Suprapubic skin (tissue), 4 donors: ENCODE measurements around the gene SHCBP1L. TPM values are rescaled to one million over a fixed set of nuclear protein-coding genes. Genes with fewer than 3 reads are reported as not detected.
"Not testable (repeated sequence)": the region's sequence is repeated elsewhere in the genome, so short reads cannot be mapped to it uniquely, and the experiment has no call there.

Experiments
- DNase-seq, 2 donors: peaks; one replicate each; pipeline ENCODE4 v3.0.0-alpha.2; 2019; ENCODE audit warnings: low spot score in 2 of 2
- H3K27ac ChIP-seq: fragments of 200-600 bp; sonication (generic); one replicate; pipeline ENCODE4 v1.5.1; 2019
- H3K27me3 ChIP-seq: fragments of 200-600 bp; sonication (generic); one replicate; pipeline ENCODE4 v1.5.1; 2019
- H3K36me3 ChIP-seq: fragments of 200-600 bp; sonication (generic); one replicate; pipeline ENCODE4 v1.5.1; 2019
- H3K4me1 ChIP-seq: fragments of 200-600 bp; sonication (generic); one replicate; pipeline ENCODE4 v1.5.1; 2019
- H3K4me3 ChIP-seq: fragments of 200-600 bp; sonication (generic); one replicate; pipeline ENCODE4 v1.5.1; 2019; ENCODE audit warnings: mild to moderate bottlenecking
- H3K9me3 ChIP-seq: fragments of 200-600 bp; sonication (generic); one replicate; pipeline ENCODE4 v1.5.1; 2019
- EP300 ChIP-seq: sonication (generic); formaldehyde crosslinking; IDR thresholded peaks from one replicate; pipeline ENCODE4 v1.6.1; 2017; ENCODE audit warnings: antibody characterized with exemption
- POLR2A ChIP-seq, 2 donors: fragments of 450-650 bp; IDR thresholded peaks; one replicate each; pipeline ENCODE4 v1.6.1; 2017; ENCODE audit warnings: antibody characterized with exemption in 2 of 2, mild to moderate bottlenecking in 2 of 2, moderate library complexity in 2 of 2
- POLR2AphosphoS5 ChIP-seq, 3 donors: sonication (generic); formaldehyde crosslinking; IDR thresholded peaks; one replicate each; pipeline ENCODE4 v1.6.1; 2017; ENCODE audit warnings: antibody characterized with exemption in 3 of 3
- WGBS: methylation state at CpG from one replicate; pipeline ENCODE4 v1.1.5; 2018; 5-methylcytosine and 5-hydroxymethylcytosine counted together
- total RNA-seq, 4 donors: library from RNA; depleted of rRNA; stranded (reverse); fragments of >200 nt; gene quantifications; one replicate each; pipeline ENCODE4 v1.1.0, GENCODE V29; 2016
- TF ChIP-seq, protein P1 (sequence below), 2 donors: fragments of 200-600 bp in 1 of 2; fragments of 450-650 bp in 1 of 2; sonication (generic) in 1 of 2; IDR thresholded peaks; one replicate each; pipeline ENCODE4 v1.5.1; 2016 to 2019; ENCODE audit warnings: antibody characterized with exemption in 2 of 2, mild to moderate bottlenecking in 1 of 2, moderate library complexity in 1 of 2

SHCBP1L gene
- total RNA-seq, 4 donors from 2014 or later, result not detected

DNA sequence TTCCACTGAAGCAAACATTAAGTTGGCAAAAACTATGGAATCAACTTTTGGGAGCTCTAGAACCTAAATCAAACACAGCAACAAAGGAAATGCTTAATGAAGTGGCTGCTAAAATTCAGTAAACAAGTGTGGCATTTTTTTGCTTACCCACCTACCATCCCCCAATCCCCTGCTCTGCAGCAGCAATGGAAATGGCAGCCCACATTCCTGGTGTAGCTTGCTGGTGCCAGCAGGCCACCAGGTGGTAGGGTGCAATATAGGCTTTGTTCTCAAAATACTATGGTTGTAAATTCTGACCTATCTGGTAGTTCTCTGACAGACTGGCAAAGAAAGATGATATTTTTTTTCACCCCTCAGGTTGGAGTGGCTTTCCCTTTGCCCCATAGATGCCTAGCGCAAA lies 42.8 kb downstream of the SHCBP1L start:
- Histone ChIP-seq H3K4me1 (no peaks in the 10 kb centered on the region), H3K4me3 (no peak overlapping the region), H3K36me3 (no peaks in the 10 kb centered on the region), H3K27ac (no peak overlapping the region), H3K27me3 (no peaks in the 10 kb centered on the region), H3K9me3 (peaks cover 6% of the 10 kb centered on the region)
- 100% methylated on average over 1 of the region's 1 CpG for WGBS
- TF ChIP-seq, protein P1, sequence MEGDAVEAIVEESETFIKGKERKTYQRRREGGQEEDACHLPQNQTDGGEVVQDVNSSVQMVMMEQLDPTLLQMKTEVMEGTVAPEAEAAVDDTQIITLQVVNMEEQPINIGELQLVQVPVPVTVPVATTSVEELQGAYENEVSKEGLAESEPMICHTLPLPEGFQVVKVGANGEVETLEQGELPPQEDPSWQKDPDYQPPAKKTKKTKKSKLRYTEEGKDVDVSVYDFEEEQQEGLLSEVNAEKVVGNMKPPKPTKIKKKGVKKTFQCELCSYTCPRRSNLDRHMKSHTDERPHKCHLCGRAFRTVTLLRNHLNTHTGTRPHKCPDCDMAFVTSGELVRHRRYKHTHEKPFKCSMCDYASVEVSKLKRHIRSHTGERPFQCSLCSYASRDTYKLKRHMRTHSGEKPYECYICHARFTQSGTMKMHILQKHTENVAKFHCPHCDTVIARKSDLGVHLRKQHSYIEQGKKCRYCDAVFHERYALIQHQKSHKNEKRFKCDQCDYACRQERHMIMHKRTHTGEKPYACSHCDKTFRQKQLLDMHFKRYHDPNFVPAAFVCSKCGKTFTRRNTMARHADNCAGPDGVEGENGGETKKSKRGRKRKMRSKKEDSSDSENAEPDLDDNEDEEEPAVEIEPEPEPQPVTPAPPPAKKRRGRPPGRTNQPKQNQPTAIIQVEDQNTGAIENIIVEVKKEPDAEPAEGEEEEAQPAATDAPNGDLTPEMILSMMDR (IDR thresholded peaks at IDR 0.05), result no peak
- TF ChIP-seq POLR2AphosphoS5 (IDR thresholded peaks at IDR 0.05) (no peak), POLR2A (IDR thresholded peaks at IDR 0.05) (no peak), EP300 (no peak)
- no peak for DNase-seq

DNA sequence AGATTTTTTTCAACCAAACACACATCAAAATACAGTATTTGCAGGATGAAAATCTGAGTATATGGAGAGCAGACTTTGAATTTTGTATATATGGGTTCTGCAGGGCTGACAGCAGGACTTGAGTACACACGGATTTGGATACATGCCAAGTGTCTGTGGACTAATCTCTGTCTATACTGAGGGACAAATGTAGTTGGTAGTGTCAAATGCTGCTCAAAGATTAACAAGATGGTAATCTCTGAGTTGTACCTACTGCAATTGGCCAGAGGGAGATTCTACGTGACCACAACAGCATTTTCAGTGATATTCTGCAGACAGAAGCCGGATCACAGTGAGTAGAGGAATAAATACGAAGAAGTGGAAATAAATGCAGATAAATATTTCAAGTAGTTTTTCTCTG lies 43.4 kb downstream of the SHCBP1L start:
- H3K27ac ChIP-seq, result no peak overlapping the region
- H3K9me3 ChIP-seq, result peaks cover 6% of the 10 kb centered on the region
- H3K4me3 ChIP-seq, result no peak overlapping the region
- H3K27me3 ChIP-seq, result no peaks in the 10 kb centered on the region
- 62% methylated on average over 4 of the region's 4 CpGs for WGBS
- H3K36me3 ChIP-seq, result no peaks in the 10 kb centered on the region
- TF ChIP-seq EP300 (no peak), POLR2A (IDR thresholded peaks at IDR 0.05) (no peak), POLR2AphosphoS5 (IDR thresholded peaks at IDR 0.05) (no peak)
- TF ChIP-seq, protein P1 (IDR thresholded peaks at IDR 0.05), result no peak
- no peak for DNase-seq
- H3K4me1 ChIP-seq, result no peaks in the 10 kb centered on the region

DNA sequence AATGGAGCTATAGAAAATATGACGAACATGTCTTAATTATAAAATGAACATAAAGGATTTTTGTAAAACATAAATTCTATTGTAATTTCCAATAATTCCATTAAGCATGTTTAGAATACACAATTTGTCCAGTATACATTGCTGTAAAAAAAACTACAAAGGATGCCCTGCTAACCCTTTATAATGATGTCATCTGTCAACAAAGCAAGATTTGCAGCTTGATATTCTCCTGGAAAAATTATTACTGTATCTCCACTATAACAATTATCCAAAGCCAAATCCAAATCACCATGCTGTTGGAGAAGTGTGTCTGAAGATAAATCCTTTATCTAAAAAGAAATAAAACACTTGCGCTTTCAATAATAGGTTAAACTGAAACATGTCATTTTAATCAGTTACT lies 47.6 kb downstream of the SHCBP1L start:
- no peak for DNase-seq
- no peak overlapping the region for H3K4me3 ChIP-seq
- no peak overlapping the region for H3K27ac ChIP-seq
- TF ChIP-seq POLR2AphosphoS5 (IDR thresholded peaks at IDR 0.05), result no peak
- TF ChIP-seq POLR2A (IDR thresholded peaks at IDR 0.05), result no peak
- TF ChIP-seq EP300, result no peak
- no peaks in the 10 kb centered on the region for H3K36me3 ChIP-seq
- H3K9me3 ChIP-seq, result no peaks in the 10 kb centered on the region
- H3K27me3 ChIP-seq, result no peaks in the 10 kb centered on the region
- no peaks in the 10 kb centered on the region for H3K4me1 ChIP-seq
- WGBS, result 89% methylated on average over 2 of the region's 2 CpGs

DNA sequence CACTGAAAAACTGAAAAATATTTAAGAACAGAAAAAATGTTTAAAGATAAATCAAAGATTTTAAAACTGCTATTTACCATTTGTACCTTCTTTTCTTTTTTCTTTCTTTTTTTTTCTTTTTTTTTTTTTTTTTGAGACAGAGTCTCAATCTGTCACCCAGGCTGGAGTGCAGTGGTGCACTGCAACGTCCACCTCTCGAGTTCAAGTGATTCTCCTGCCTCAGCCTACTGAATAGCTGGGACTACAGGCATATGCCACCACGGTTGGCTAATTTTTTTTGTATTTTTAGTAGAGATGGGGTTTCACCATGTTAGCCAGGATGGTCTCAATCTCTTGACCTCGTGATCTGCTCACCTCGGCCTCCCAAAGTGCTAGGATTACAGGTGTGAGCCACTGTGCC lies 51.0 kb downstream of the SHCBP1L start:
- WGBS, result 92% methylated on average over 5 of the region's 5 CpGs
- not testable (repeated sequence) for H3K9me3 ChIP-seq, H3K27me3 ChIP-seq, H3K27ac ChIP-seq, H3K4me1 ChIP-seq, H3K4me3 ChIP-seq, H3K36me3 ChIP-seq, DNase-seq

DNA sequence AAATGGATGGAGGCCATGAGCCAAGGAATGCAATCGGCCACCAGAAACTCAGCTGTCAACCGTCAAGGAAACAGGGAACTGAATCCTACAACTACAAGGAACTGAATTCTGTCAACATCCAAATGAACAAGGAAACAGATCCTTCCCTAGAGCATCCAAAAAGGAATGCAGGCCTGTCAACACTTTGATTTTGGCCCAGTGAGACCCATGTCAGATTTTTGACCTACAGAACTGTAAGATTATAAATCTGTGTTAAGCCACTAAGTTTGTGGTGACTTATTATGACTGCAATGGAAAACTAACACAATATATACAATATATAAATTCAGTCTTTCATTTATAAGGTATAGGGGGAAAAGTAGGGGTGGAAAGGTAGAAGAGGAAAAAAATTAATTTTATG lies 55.3 kb downstream of the SHCBP1L start:
- H3K27me3 ChIP-seq, result no peaks in the 10 kb centered on the region
- no peak overlapping the region for H3K27ac ChIP-seq
- no peaks in the 10 kb centered on the region for H3K36me3 ChIP-seq
- H3K4me3 ChIP-seq, result no peak overlapping the region
- no peaks in the 10 kb centered on the region for H3K9me3 ChIP-seq
- no peak for DNase-seq
- WGBS, result 78% methylated on average over 2 of the region's 2 CpGs
- no peaks in the 10 kb centered on the region for H3K4me1 ChIP-seq
- TF ChIP-seq POLR2A (IDR thresholded peaks at IDR 0.05) (no peak), POLR2AphosphoS5 (IDR thresholded peaks at IDR 0.05) (no peak), EP300 (no peak)
- TF ChIP-seq, protein P1 (IDR thresholded peaks at IDR 0.05), result no peak

DNA sequence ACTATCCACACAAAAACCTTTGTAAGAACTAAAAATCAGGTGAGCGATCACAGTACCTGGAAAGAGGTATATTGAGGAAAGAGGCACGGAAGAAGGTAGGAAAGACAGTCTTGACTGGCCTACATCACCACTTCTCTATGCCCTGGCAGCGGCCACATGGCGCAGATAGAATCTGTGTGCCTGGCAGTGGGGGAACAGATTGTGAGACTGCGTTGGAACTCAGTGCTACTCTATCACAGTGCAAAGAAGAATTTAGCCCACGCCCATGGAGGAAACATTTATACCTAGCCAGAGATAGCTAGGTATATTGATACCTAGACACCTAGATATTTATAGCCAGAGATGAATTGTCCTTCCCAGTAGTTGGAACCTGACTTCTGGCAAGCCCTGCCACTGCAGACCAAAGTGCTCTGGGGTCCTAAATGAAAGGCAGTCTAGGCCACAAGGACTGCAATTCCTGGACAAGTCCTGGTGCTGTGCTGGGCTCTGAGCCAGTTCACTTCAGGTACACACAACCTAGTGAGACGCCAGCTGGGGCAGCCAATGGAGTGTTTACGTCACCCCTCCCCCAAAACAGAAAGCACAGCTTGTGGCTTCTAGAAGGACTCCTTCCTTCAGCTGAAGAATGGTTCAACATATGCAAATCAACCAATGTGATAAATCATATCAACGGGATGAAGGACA lies 61.9 kb downstream of the SHCBP1L start:
- no peak for DNase-seq
- H3K27ac ChIP-seq, result no peak overlapping the region
- H3K4me3 ChIP-seq, result no peak overlapping the region
- no peak for TF ChIP-seq EP300
- no peak for TF ChIP-seq POLR2A (IDR thresholded peaks at IDR 0.05)
- TF ChIP-seq POLR2AphosphoS5 (IDR thresholded peaks at IDR 0.05), result no peak
- TF ChIP-seq, protein P1 (IDR thresholded peaks at IDR 0.05), result no peak
- H3K4me1 ChIP-seq, result no peaks in the 10 kb centered on the region
- WGBS, result 88% methylated on average over 9 of the region's 9 CpGs
- no peaks in the 10 kb centered on the region for H3K9me3 ChIP-seq
- no peaks in the 10 kb centered on the region for H3K27me3 ChIP-seq
- peaks cover 34% of the 10 kb centered on the region for H3K36me3 ChIP-seq
